ENCODE measurements around the gene GSDMA. TPM values are rescaled to one million over a fixed set of nuclear protein-coding genes. Genes with fewer than 3 reads are reported as not detected.

Gene GSDMA
- total and polyA plus RNA-seq, 10 of the 15 experiments (the other 5 are each of a cell fraction or from before 2014, with no cell fraction given): 0.04 to 0.11 TPM; not detected in 8

DNA sequence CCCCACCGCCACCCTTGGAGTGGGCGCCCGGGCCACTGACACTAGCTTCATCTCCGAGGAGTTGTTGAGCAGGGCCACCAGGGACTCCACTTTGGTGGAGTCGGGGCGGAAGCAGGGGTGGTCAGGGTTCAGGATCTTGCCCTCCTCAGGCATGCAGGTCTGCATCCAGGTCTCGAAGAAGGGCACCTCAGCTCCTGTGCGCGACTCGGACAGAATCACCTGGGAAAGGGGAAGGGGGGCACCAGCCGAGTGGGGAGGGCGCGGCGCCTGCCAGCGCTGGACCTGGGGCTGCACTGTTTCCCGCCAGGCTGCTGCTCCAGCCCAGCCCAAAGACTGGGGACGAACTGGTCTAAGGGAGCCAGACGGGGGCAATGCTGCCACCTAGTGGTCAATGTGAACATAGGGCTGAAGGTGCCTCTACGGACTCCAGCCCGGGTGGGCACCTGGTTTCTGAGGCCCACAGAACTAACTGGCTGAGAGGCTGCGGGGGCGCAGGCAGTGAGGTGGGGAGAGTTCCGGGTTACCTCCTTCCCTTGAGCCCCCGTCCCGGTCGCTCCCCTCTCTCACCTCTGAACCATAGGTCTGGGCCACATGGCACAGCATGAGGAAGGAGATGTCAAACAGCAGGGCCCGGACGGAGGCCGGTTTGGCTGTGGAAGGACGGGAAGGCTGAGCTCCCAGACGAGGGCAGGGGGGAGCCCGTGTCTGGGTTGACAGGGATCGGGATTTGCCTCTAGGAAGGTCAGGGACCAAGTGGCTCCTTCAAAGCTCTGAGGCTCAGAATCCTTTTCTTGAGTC, 64.2 kb downstream of the GSDMA start (continued):
- TF ChIP-seq, protein P1, sequence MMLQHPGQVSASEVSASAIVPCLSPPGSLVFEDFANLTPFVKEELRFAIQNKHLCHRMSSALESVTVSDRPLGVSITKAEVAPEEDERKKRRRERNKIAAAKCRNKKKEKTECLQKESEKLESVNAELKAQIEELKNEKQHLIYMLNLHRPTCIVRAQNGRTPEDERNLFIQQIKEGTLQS (IDR thresholded peaks at IDR 0.05; ENCODE audit: borderline replicate concordance, extremely low read depth, low read depth, low read length): no peak
- TF ChIP-seq HDGF (IDR thresholded peaks at IDR 0.05) (peak; percentile 57), YBX1 (IDR thresholded peaks at IDR 0.05) (no peak)
- TF ChIP-seq, protein P2, sequence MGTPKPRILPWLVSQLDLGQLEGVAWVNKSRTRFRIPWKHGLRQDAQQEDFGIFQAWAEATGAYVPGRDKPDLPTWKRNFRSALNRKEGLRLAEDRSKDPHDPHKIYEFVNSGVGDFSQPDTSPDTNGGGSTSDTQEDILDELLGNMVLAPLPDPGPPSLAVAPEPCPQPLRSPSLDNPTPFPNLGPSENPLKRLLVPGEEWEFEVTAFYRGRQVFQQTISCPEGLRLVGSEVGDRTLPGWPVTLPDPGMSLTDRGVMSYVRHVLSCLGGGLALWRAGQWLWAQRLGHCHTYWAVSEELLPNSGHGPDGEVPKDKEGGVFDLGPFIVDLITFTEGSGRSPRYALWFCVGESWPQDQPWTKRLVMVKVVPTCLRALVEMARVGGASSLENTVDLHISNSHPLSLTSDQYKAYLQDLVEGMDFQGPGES (IDR thresholded peaks at IDR 0.05): no peak

Small RNA genes lying within 50 kb of the gene (microRNA-seq; reads per million reads assigned to microRNA genes)
- 0.75 reads per million for gene MIR6884

Small RNA genes lying within 50 kb of the gene (small RNA-seq; reads per million reads assigned to genes)
- 876 reads per million, percentile 100 among the genes with 10 or more reads in this experiment for gene SNORD124

Other genes with a start within 250 kb of the GSDMA start
Only the 7 nearest of the 15 such genes appear.
- gene ZPBP2, start 94.8 kb upstream of the GSDMA start, total RNA-seq (2014; rRNA removed): 0.34 and 0.49 TPM in 2 replicates
- 0.45 and 0.46 TPM in 2 replicates for gene ZPBP2, start 94.8 kb upstream of the GSDMA start, total RNA-seq (2014; rRNA removed; fragmentation: Illumina TruSeq; extraction: Trizol)
- gene ZPBP2, start 94.8 kb upstream of the GSDMA start, total RNA-seq (2021): 0.67 and 0.77 TPM in 2 replicates
- 0.39 and 0.73 TPM in 2 replicates for gene ZPBP2, start 94.8 kb upstream of the GSDMA start, polyA plus RNA-seq (2011; rRNA removed)
- gene ZPBP2, start 94.8 kb upstream of the GSDMA start, polyA plus RNA-seq (2014; fragmentation: Illumina TruSeq; extraction: Trizol): 0.66 and 1.0 TPM in 2 replicates
- 1 to 10 TPM in 1 of 2 experiments, under 1 TPM in 1; 0.62 to 1.0 TPM for gene ZPBP2, start 94.8 kb upstream of the GSDMA start, polyA plus RNA-seq (2014; fragmentation: Nextera tagmentation; extraction: Ambion mirVana)
- gene ZPBP2, start 94.8 kb upstream of the GSDMA start, polyA plus RNA-seq (2014; rRNA removed): 0.33 and 0.36 TPM in 2 replicates
- under 1 TPM; 0.53 to 0.98 TPM for gene ZPBP2, start 94.8 kb upstream of the GSDMA start, polyA plus RNA-seq (2016; fragmentation: Nextera tagmentation; extraction: Ambion mirVana)
- gene GSDMB, start 44.4 kb upstream of the GSDMA start, total RNA-seq (2014; rRNA removed): 3.2 and 3.6 TPM in 2 replicates
- 6.0 and 6.7 TPM in 2 replicates for gene GSDMB, start 44.4 kb upstream of the GSDMA start, total RNA-seq (2014; rRNA removed; fragmentation: Illumina TruSeq; extraction: Trizol)
- gene GSDMB, start 44.4 kb upstream of the GSDMA start, total RNA-seq (2021): 5.7 and 6.3 TPM in 2 replicates
- gene GSDMB, start 44.4 kb upstream of the GSDMA start, polyA plus RNA-seq (2011; rRNA removed): 13.0 and 13.1 TPM in 2 replicates
- gene GSDMB, start 44.4 kb upstream of the GSDMA start, polyA plus RNA-seq (2014; fragmentation: Illumina TruSeq; extraction: Trizol): 7.2 and 11.7 TPM in 2 replicates
- gene GSDMB, start 44.4 kb upstream of the GSDMA start, polyA plus RNA-seq (2014; fragmentation: Nextera tagmentation; extraction: Ambion mirVana): 1 to 10 TPM in 1 of 2 experiments, under 1 TPM in 1; 0.84 to 2.2 TPM
- 7.3 and 7.4 TPM in 2 replicates for gene GSDMB, start 44.4 kb upstream of the GSDMA start, polyA plus RNA-seq (2014; rRNA removed)
- gene GSDMB, start 44.4 kb upstream of the GSDMA start, polyA plus RNA-seq (2016; fragmentation: Nextera tagmentation; extraction: Ambion mirVana): 1 to 10 TPM; 1.9 to 2.3 TPM
- gene ORMDL3, start 35.4 kb upstream of the GSDMA start, total RNA-seq (2014; rRNA removed): 51.5 and 53.3 TPM in 2 replicates
- gene ORMDL3, start 35.4 kb upstream of the GSDMA start, total RNA-seq (2014; rRNA removed; fragmentation: Illumina TruSeq; extraction: Trizol): 48.5 and 58.0 TPM in 2 replicates
- gene ORMDL3, start 35.4 kb upstream of the GSDMA start, total RNA-seq (2021): 49.4 and 56.0 TPM in 2 replicates
- gene ORMDL3, start 35.4 kb upstream of the GSDMA start, polyA plus RNA-seq (2011; rRNA removed): 62.0 and 98.1 TPM in 2 replicates
- gene ORMDL3, start 35.4 kb upstream of the GSDMA start, polyA plus RNA-seq (2014; fragmentation: Illumina TruSeq; extraction: Trizol): 45.5 and 51.3 TPM in 2 replicates
- gene ORMDL3, start 35.4 kb upstream of the GSDMA start, polyA plus RNA-seq (2014; fragmentation: Nextera tagmentation; extraction: Ambion mirVana): 10 to 100 TPM in 1 of 2 experiments, 1 to 10 TPM in 1; 8.8 to 21.1 TPM
- 50.3 and 53.0 TPM in 2 replicates for gene ORMDL3, start 35.4 kb upstream of the GSDMA start, polyA plus RNA-seq (2014; rRNA removed)
- gene ORMDL3, start 35.4 kb upstream of the GSDMA start, polyA plus RNA-seq (2016; fragmentation: Nextera tagmentation; extraction: Ambion mirVana): 10 to 100 TPM in 1 of 2 experiments, 1 to 10 TPM in 1; 9.6 to 12.5 TPM
- gene LRRC3C, start 35.3 kb upstream of the GSDMA start, total RNA-seq (2014; rRNA removed): not detected in 2 replicates
- not detected in 2 replicates for gene LRRC3C, start 35.3 kb upstream of the GSDMA start, total RNA-seq (2014; rRNA removed; fragmentation: Illumina TruSeq; extraction: Trizol)
- gene LRRC3C, start 35.3 kb upstream of the GSDMA start, total RNA-seq (2021): not detected in 2 replicates
- gene LRRC3C, start 35.3 kb upstream of the GSDMA start, polyA plus RNA-seq (2011; rRNA removed): not detected in 2 replicates
- not detected in 2 replicates for gene LRRC3C, start 35.3 kb upstream of the GSDMA start, polyA plus RNA-seq (2014; fragmentation: Illumina TruSeq; extraction: Trizol)
- not detected for gene LRRC3C, start 35.3 kb upstream of the GSDMA start, polyA plus RNA-seq (2014; fragmentation: Nextera tagmentation; extraction: Ambion mirVana)
- gene LRRC3C, start 35.3 kb upstream of the GSDMA start, polyA plus RNA-seq (2014; rRNA removed): 0.13 TPM in 1 of 2 replicates, not detected in the other
- gene LRRC3C, start 35.3 kb upstream of the GSDMA start, polyA plus RNA-seq (2016; fragmentation: Nextera tagmentation; extraction: Ambion mirVana): not detected
- gene PSMD3, start 17.8 kb downstream of the GSDMA start, total RNA-seq (2014; rRNA removed): 132 and 150 TPM in 2 replicates
- 65.8 and 70.3 TPM in 2 replicates for gene PSMD3, start 17.8 kb downstream of the GSDMA start, total RNA-seq (2014; rRNA removed; fragmentation: Illumina TruSeq; extraction: Trizol)
- 150 and 151 TPM in 2 replicates for gene PSMD3, start 17.8 kb downstream of the GSDMA start, total RNA-seq (2021)
- 35.1 and 79.4 TPM in 2 replicates for gene PSMD3, start 17.8 kb downstream of the GSDMA start, polyA plus RNA-seq (2011; rRNA removed)
- 78.8 and 121 TPM in 2 replicates for gene PSMD3, start 17.8 kb downstream of the GSDMA start, polyA plus RNA-seq (2014; fragmentation: Illumina TruSeq; extraction: Trizol)
- 1 to 10 TPM; 2.2 to 2.6 TPM for gene PSMD3, start 17.8 kb downstream of the GSDMA start, polyA plus RNA-seq (2014; fragmentation: Nextera tagmentation; extraction: Ambion mirVana)
- 138 and 155 TPM in 2 replicates for gene PSMD3, start 17.8 kb downstream of the GSDMA start, polyA plus RNA-seq (2014; rRNA removed)
- gene PSMD3, start 17.8 kb downstream of the GSDMA start, polyA plus RNA-seq (2016; fragmentation: Nextera tagmentation; extraction: Ambion mirVana): 100 to 1,000 TPM; 182 to 192 TPM
- gene CSF3, start 52.4 kb downstream of the GSDMA start, total RNA-seq (2014; rRNA removed): 0.16 TPM in 1 of 2 replicates, not detected in the other
- 0.09 TPM in 1 of 2 replicates, not detected in the other for gene CSF3, start 52.4 kb downstream of the GSDMA start, total RNA-seq (2014; rRNA removed; fragmentation: Illumina TruSeq; extraction: Trizol)
- gene CSF3, start 52.4 kb downstream of the GSDMA start, total RNA-seq (2021): 0.28 TPM in 1 of 2 replicates, not detected in the other
- not detected in 2 replicates for gene CSF3, start 52.4 kb downstream of the GSDMA start, polyA plus RNA-seq (2011; rRNA removed)
- gene CSF3, start 52.4 kb downstream of the GSDMA start, polyA plus RNA-seq (2014; fragmentation: Illumina TruSeq; extraction: Trizol): 0.10 TPM in 1 of 2 replicates, not detected in the other
- gene CSF3, start 52.4 kb downstream of the GSDMA start, polyA plus RNA-seq (2014; fragmentation: Nextera tagmentation; extraction: Ambion mirVana): under 1 TPM in 1 of 2 experiments, not detected in 1; 0.09 TPM
- gene CSF3, start 52.4 kb downstream of the GSDMA start, polyA plus RNA-seq (2014; rRNA removed): 0.23 and 0.36 TPM in 2 replicates
- gene CSF3, start 52.4 kb downstream of the GSDMA start, polyA plus RNA-seq (2016; fragmentation: Nextera tagmentation; extraction: Ambion mirVana): under 1 TPM in 1 of 2 experiments, not detected in 1; 0.12 TPM
- gene MED24, start 91.4 kb downstream of the GSDMA start, total RNA-seq (2014; rRNA removed): 33.5 and 40.6 TPM in 2 replicates
- gene MED24, start 91.4 kb downstream of the GSDMA start, total RNA-seq (2014; rRNA removed; fragmentation: Illumina TruSeq; extraction: Trizol): 32.8 and 35.3 TPM in 2 replicates
- gene MED24, start 91.4 kb downstream of the GSDMA start, total RNA-seq (2021): 74.1 and 84.7 TPM in 2 replicates
- 31.1 and 74.8 TPM in 2 replicates for gene MED24, start 91.4 kb downstream of the GSDMA start, polyA plus RNA-seq (2011; rRNA removed)
- 77.0 and 85.1 TPM in 2 replicates for gene MED24, start 91.4 kb downstream of the GSDMA start, polyA plus RNA-seq (2014; fragmentation: Illumina TruSeq; extraction: Trizol)
- gene MED24, start 91.4 kb downstream of the GSDMA start, polyA plus RNA-seq (2014; fragmentation: Nextera tagmentation; extraction: Ambion mirVana): 10 to 100 TPM in 1 of 2 experiments, 1 to 10 TPM in 1; 5.4 to 10.3 TPM
- 58.6 and 75.5 TPM in 2 replicates for gene MED24, start 91.4 kb downstream of the GSDMA start, polyA plus RNA-seq (2014; rRNA removed)
- 10 to 100 TPM; 89.9 to 97.4 TPM for gene MED24, start 91.4 kb downstream of the GSDMA start, polyA plus RNA-seq (2016; fragmentation: Nextera tagmentation; extraction: Ambion mirVana)

Measured in GM12878 (cell line).